ENCODE measurements around the gene DPH5.

- no peak for TF ChIP-seq ZFP3 (CRISPR knock-in tag; IDR thresholded peaks at IDR 0.05)
- TF ChIP-seq TOX (CRISPR knock-in tag; IDR thresholded peaks at IDR 0.05; ENCODE audit: borderline replicate concordance): no peak
- TF ChIP-seq PATZ1 (CRISPR knock-in tag; IDR thresholded peaks at IDR 0.05; ENCODE audit: borderline replicate concordance): no peak
- TF ChIP-seq PPARA (CRISPR knock-in tag; IDR thresholded peaks at IDR 0.05; ENCODE audit: borderline replicate concordance): no peak
These were observed 11.7 kb upstream of the DPH5 start for GRCh38 chr1:101037316-101037715.

Measured in SK-N-SH treated with all-trans-retinoic acid at 6 μM for 48 hours (cell line).